ENCODE results near the gene ELAVL3. TPM values are rescaled to one million over a fixed set of nuclear protein-coding genes. Genes with fewer than 3 reads are reported as not detected.

ELAVL3 gene
- total RNA-seq, 1 donor from 2014 or later: 0.66 TPM

GRCh38 chr19:11453468-11454341 lies 27.1 kb downstream of the ELAVL3 start:
- Histone ChIP-seq H3K4me3 (no peak overlapping the region), H3K9me3 (replicated peaks) (no peaks in the 10 kb centered on the region), H3K27ac (replicated peaks) (no peak overlapping the region), H3K27me3 (ENCODE audit: low read depth) (peaks cover 54% of the 10 kb centered on the region), H3K36me3 (peaks cover 20% of the 10 kb centered on the region), H3K4me1 (no peaks in the 10 kb centered on the region)
- peak; percentile 31 for TF ChIP-seq CTCF (IDR thresholded peaks at IDR 0.05; ENCODE audit: borderline replicate concordance)
- no peak for DNase-seq
- intact Hi-C loops (cut with micrococcal nuclease): no loop called here

- Histone ChIP-seq H3K27me3 (ENCODE audit: low read depth) (peaks cover 45% of the 10 kb centered on the region), H3K4me1 (no peaks in the 10 kb centered on the region), H3K9me3 (replicated peaks) (no peaks in the 10 kb centered on the region), H3K36me3 (peaks cover 29% of the 10 kb centered on the region), H3K4me3 (no peak overlapping the region), H3K27ac (replicated peaks) (no peak overlapping the region)
- no peak for DNase-seq
- TF ChIP-seq CTCF (IDR thresholded peaks at IDR 0.05; ENCODE audit: borderline replicate concordance): no peak
- intact Hi-C loops (cut with micrococcal nuclease): no loop called here
Observed at GRCh38 chr19:11452620-11453310, 28.1 kb downstream of the ELAVL3 start.

- H3K27me3 ChIP-seq (ENCODE audit: low read depth): peaks cover 38% of the 10 kb centered on the region
- TF ChIP-seq CTCF (IDR thresholded peaks at IDR 0.05; ENCODE audit: borderline replicate concordance): no peak
- DNase-seq: no peak
- H3K36me3 ChIP-seq: peaks cover 36% of the 10 kb centered on the region
- no peaks in the 10 kb centered on the region for H3K9me3 ChIP-seq (replicated peaks)
- H3K4me1 ChIP-seq: no peaks in the 10 kb centered on the region
- H3K4me3 ChIP-seq: peak overlapping the region; percentile 23
- H3K27ac ChIP-seq (replicated peaks): peak overlapping the region; percentile 61
- intact Hi-C loops (cut with micrococcal nuclease): no loop called here
Observed at GRCh38 chr19:11451871-11452619, 28.8 kb downstream of the ELAVL3 start.

- peaks cover 31% of the 10 kb centered on the region for H3K27me3 ChIP-seq (ENCODE audit: low read depth)
- H3K9me3 ChIP-seq (replicated peaks): no peaks in the 10 kb centered on the region
- H3K27ac ChIP-seq (replicated peaks): peak overlapping the region; percentile 61
- DNase-seq: no peak
- intact Hi-C loops (cut with micrococcal nuclease): no loop called here
- peaks cover 39% of the 10 kb centered on the region for H3K36me3 ChIP-seq
- no peaks in the 10 kb centered on the region for H3K4me1 ChIP-seq
- TF ChIP-seq CTCF (IDR thresholded peaks at IDR 0.05; ENCODE audit: borderline replicate concordance): no peak
- peak overlapping the region; percentile 23 for H3K4me3 ChIP-seq
Observed at GRCh38 chr19:11451327-11451870, 29.4 kb downstream of the ELAVL3 start.
